ENCODE measurements around the gene DRG2. TPM values are rescaled to one million over a fixed set of nuclear protein-coding genes. Genes with fewer than 3 reads are reported as not detected.

The DRG2 gene
- total and polyA plus RNA-seq, 10 donors = 38.1 to 69.1 (median 49.4) TPM

DNA sequence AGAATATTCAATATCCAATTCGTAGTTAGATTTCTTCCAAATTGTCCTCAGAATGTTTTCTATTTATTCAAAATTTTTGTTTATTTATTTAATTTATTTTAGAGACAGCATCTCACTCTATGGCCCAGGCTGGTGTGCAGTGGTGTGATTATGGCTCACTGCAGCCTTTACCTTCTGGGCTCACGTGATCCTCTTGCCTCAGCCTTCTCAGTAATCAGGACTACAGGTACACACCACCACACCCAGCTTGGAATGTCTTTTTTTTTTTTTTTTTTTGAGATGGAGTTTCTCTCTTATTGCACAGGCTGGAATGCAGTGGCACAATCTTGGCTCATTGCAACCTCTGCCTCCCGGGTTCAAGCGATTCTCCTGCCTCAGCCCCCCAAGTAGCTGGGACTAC lies 3.5 kb upstream of the DRG2 start:
- no peak for DNase-seq
- Histone ChIP-seq H3K4me1 (peaks cover 9 to 23% (median 18%) of the 10 kb centered on the region in 6 donors), H3K36me3 (no peaks in the 10 kb centered on the region), H3K27me3 (replicated peaks in 1 of 7) (peaks cover 0 to 8% (median 0%) of the 10 kb centered on the region in 7 donors), H3K27ac (no peak overlapping the region), H3K4me3 (no peak overlapping the region), H3K9me3 (no peaks in the 10 kb centered on the region)
- WGBS, 5 donors = 85 to 92% (median 89%) methylated on average over 4 of the region's 4 CpGs
- intact Hi-C loops (cut with DNase I; ENCODE audit: low total_unique reads) = no loop called here
- TF ChIP-seq POLR2A (IDR thresholded peaks at IDR 0.05) = no peak
- no peak for TF ChIP-seq POLR2AphosphoS5 (IDR thresholded peaks at IDR 0.05)
- TF ChIP-seq, protein P1, sequence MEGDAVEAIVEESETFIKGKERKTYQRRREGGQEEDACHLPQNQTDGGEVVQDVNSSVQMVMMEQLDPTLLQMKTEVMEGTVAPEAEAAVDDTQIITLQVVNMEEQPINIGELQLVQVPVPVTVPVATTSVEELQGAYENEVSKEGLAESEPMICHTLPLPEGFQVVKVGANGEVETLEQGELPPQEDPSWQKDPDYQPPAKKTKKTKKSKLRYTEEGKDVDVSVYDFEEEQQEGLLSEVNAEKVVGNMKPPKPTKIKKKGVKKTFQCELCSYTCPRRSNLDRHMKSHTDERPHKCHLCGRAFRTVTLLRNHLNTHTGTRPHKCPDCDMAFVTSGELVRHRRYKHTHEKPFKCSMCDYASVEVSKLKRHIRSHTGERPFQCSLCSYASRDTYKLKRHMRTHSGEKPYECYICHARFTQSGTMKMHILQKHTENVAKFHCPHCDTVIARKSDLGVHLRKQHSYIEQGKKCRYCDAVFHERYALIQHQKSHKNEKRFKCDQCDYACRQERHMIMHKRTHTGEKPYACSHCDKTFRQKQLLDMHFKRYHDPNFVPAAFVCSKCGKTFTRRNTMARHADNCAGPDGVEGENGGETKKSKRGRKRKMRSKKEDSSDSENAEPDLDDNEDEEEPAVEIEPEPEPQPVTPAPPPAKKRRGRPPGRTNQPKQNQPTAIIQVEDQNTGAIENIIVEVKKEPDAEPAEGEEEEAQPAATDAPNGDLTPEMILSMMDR (IDR thresholded peaks at IDR 0.05 in 8 of 11, conservative IDR thresholded peaks at IDR 0.05 in 3 of 11) = no peak

- H3K27ac ChIP-seq = no peak overlapping the region
- DNase-seq = no peak
- TF ChIP-seq POLR2AphosphoS5 (IDR thresholded peaks at IDR 0.05) (no peak), POLR2A (IDR thresholded peaks at IDR 0.05) (no peak)
- TF ChIP-seq, protein P1 (IDR thresholded peaks at IDR 0.05 in 8 of 11, conservative IDR thresholded peaks at IDR 0.05 in 3 of 11) = no peak
- no peaks in the 10 kb centered on the region for H3K27me3 ChIP-seq (replicated peaks in 1 of 7)
- peak overlapping the region in 1 of 8 donors; percentile 98 for H3K4me3 ChIP-seq
- peaks cover 0 to 42% (median 19%) of the 10 kb centered on the region in 6 donors for H3K36me3 ChIP-seq
- H3K4me1 ChIP-seq = peaks cover 9 to 31% (median 24%) of the 10 kb centered on the region in 6 donors
- 85 to 100% (median 98%) methylated on average over 2 of the region's 2 CpGs for WGBS, 5 donors
- intact Hi-C loops (cut with DNase I; ENCODE audit: low total_unique reads) = no loop called here
- no peaks in the 10 kb centered on the region for H3K9me3 ChIP-seq
Measured at GRCh38 chr17:18089613-18090012, 1.9 kb downstream of the DRG2 start.

DNA sequence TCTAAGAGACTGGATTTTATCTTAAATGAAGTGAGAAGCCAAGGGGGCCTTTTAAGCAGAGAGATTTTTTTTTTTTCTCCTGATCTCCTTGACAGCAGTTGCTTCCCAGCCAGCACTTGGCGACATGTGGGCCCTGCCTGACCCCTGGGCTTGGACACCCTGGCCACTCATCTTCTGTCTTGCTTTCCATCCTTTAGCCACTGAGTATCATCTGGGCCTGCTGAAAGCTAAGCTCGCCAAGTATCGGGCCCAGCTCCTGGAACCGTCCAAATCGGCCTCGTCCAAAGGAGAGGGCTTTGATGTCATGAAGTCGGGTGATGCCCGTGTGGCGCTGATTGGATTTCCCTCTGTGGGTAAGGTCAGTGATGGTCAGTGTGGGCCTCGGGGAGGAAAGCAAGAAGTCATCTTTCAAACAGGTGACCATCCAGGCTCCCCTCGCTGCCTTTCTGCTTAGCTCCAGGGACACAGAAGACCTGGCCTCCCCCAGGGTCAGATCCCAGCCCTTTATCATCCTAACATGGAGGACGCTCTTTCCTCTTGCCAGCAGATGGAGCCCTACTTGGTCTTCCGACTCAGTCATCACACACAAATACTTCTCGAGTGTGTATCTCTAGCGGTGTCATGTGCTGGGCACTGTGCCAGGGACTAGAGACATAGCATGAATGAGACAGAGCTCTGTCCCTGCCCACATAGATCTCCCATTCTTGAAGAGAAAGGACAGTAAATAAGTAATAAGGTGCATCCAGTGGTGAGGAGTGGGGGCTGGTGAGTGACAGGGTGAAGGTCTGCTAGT lies 6.1 kb downstream of the DRG2 start:
- no peak for DNase-seq
- 81 to 85% (median 82%) methylated on average over 15 of the region's 15 CpGs for WGBS, 5 donors
- peaks cover 3 to 13% (median 8%) of the 10 kb centered on the region in 6 donors for H3K4me1 ChIP-seq
- intact Hi-C loops (cut with DNase I; ENCODE audit: low total_unique reads) = no loop called here
- TF ChIP-seq POLR2A (IDR thresholded peaks at IDR 0.05) = no peak
- TF ChIP-seq, protein P1 (IDR thresholded peaks at IDR 0.05 in 8 of 11, conservative IDR thresholded peaks at IDR 0.05 in 3 of 11) = peak in 1 of 11 experiments; percentile 10
- H3K36me3 ChIP-seq = peaks cover 0 to 84% (median 61%) of the 10 kb centered on the region in 6 donors
- H3K4me3 ChIP-seq = no peak overlapping the region
- H3K9me3 ChIP-seq = no peaks in the 10 kb centered on the region
- no peak overlapping the region for H3K27ac ChIP-seq
- no peaks in the 10 kb centered on the region for H3K27me3 ChIP-seq (replicated peaks in 1 of 7)

DNA sequence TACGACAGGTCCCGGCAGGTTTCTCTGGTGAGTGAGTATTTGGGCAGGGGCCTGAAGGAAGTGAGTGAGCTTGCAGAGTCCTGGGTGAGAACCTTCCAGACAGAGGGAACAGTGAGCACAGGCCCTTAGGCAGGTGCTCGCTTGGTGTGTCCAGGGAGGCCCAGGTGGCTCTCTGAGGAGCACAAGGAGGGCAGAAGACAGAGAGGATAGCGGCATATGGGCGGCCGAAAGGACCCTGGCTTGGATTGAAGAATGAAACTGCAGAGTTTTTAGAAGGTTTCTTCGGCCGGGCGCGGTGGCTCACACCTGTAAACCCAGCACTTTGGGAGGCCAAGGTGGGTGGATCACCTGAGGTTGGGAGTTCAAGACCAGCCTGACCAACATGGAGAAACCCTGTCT lies 6.7 kb downstream of the DRG2 start:
- no peaks in the 10 kb centered on the region for H3K27me3 ChIP-seq (replicated peaks in 1 of 7)
- no peak overlapping the region for H3K4me3 ChIP-seq
- 91 to 100% (median 98%) methylated on average over 10 of the region's 10 CpGs for WGBS, 5 donors
- peaks cover 0 to 7% (median 2%) of the 10 kb centered on the region in 6 donors for H3K4me1 ChIP-seq
- TF ChIP-seq POLR2A (IDR thresholded peaks at IDR 0.05) (no peak), POLR2AphosphoS5 (IDR thresholded peaks at IDR 0.05) (no peak)
- TF ChIP-seq, protein P1 (IDR thresholded peaks at IDR 0.05 in 8 of 11, conservative IDR thresholded peaks at IDR 0.05 in 3 of 11) = no peak
- intact Hi-C loops (cut with DNase I; ENCODE audit: low total_unique reads) = no loop called here
- H3K36me3 ChIP-seq = peaks cover 0 to 90% (median 66%) of the 10 kb centered on the region in 6 donors
- DNase-seq = no peak
- H3K27ac ChIP-seq = no peak overlapping the region
- H3K9me3 ChIP-seq = no peaks in the 10 kb centered on the region

Measured in spleen (tissue), 11 donors.